Trophoblast cell (in vitro differentiated cells and primary cell): Measurements from ENCODE around the gene WIPF2.
A peak's percentile ranks its signal among the peaks of the same experiment; 100 is the strongest.

Experiments
- DNase-seq, 2 donors: peaks; one replicate each; pipeline ENCODE4 v3.0.0-alpha.2; 2016
- H2AFZ ChIP-seq: 2 replicates; pipeline ENCODE4 v1.6.1; 2013; ENCODE audit warnings: low read length, moderate library complexity, mild to moderate bottlenecking; ENCODE audit not compliant: insufficient read depth, poor library complexity
- H2AK5ac ChIP-seq: 2 replicates; pipeline ENCODE4 v1.6.1; 2013; ENCODE audit warnings: mild to moderate bottlenecking, low read length
- H2BK120ac ChIP-seq: 2 replicates; pipeline ENCODE4 v1.6.1; 2013; ENCODE audit warnings: low read length, mild to moderate bottlenecking, moderate library complexity; ENCODE audit not compliant: insufficient read depth, poor library complexity
- H2BK12ac ChIP-seq: 2 replicates; pipeline ENCODE4 v1.6.1; 2013; ENCODE audit warnings: mild to moderate bottlenecking, low read length, moderate library complexity
- H2BK5ac ChIP-seq: 2 replicates; pipeline ENCODE4 v1.6.1; 2013; ENCODE audit warnings: low read length, low read depth, moderate library complexity, mild to moderate bottlenecking; ENCODE audit not compliant: poor library complexity
- H3K14ac ChIP-seq: 2 replicates; pipeline ENCODE4 v1.6.1; 2013; ENCODE audit warnings: mild to moderate bottlenecking, low read length
- H3K18ac ChIP-seq: 2 replicates; pipeline ENCODE4 v1.6.1; 2013; ENCODE audit warnings: mild to moderate bottlenecking, low read length
- H3K23ac ChIP-seq: 2 replicates; pipeline ENCODE4 v1.6.1; 2013; ENCODE audit warnings: low read length
- H3K27ac ChIP-seq: 2 replicates; pipeline ENCODE4 v1.5.1; 2013; ENCODE audit warnings: low read depth, mild to moderate bottlenecking, inconsistent platforms, low read length, moderate library complexity
- H3K27me3 ChIP-seq: 2 replicates; pipeline ENCODE4 v1.6.1; 2013; ENCODE audit warnings: inconsistent platforms, mild to moderate bottlenecking, low read length, moderate library complexity; ENCODE audit not compliant: insufficient read depth
- H3K36me3 ChIP-seq, 2 experiments: 1 replicate in 1 of 2; 2 replicates in 1 of 2; pipeline ENCODE4 v1.6.1; 2013; ENCODE audit warnings: low read length in 2 of 2, mild to moderate bottlenecking in 2 of 2, moderate library complexity in 1 of 2; ENCODE audit not compliant: insufficient read depth in 2 of 2, control insufficient read depth in 1 of 2
- H3K4ac ChIP-seq: 2 replicates; pipeline ENCODE4 v1.6.1; 2013; ENCODE audit warnings: low read depth, mild to moderate bottlenecking, low read length, moderate library complexity
- H3K4me1 ChIP-seq, 2 experiments: 1 replicate in 1 of 2; 2 replicates in 1 of 2; pipeline ENCODE4 v1.6.1; 2013; ENCODE audit warnings: low read length in 2 of 2, mild to moderate bottlenecking in 2 of 2, moderate library complexity in 1 of 2; ENCODE audit not compliant: insufficient read depth in 2 of 2, control insufficient read depth in 1 of 2
- H3K4me2 ChIP-seq: 2 replicates; pipeline ENCODE4 v1.6.1; 2013; ENCODE audit warnings: inconsistent platforms, mild to moderate bottlenecking, low read length, moderate library complexity
- H3K4me3 ChIP-seq: 2 replicates; pipeline ENCODE4 v1.5.1; 2013; ENCODE audit warnings: mild to moderate bottlenecking, low read depth, low read length, inconsistent platforms
- H3K79me1 ChIP-seq: one replicate; pipeline ENCODE4 v1.6.1; 2013; ENCODE audit warnings: low read length
- H3K79me2 ChIP-seq: 2 replicates; pipeline ENCODE4 v1.6.1; 2013; ENCODE audit warnings: low read length, mild to moderate bottlenecking; ENCODE audit not compliant: control insufficient read depth, insufficient read depth, poor library complexity
- H3K9ac ChIP-seq: 2 replicates; pipeline ENCODE4 v1.6.1; 2013; ENCODE audit warnings: mild to moderate bottlenecking, low read length
- H3K9me3 ChIP-seq: 2 replicates; pipeline ENCODE4 v1.6.1; 2013; ENCODE audit warnings: low read depth, mild to moderate bottlenecking, control low read depth, inconsistent platforms, low read length; ENCODE audit not compliant: insufficient read depth
- H4K12ac ChIP-seq: 2 replicates; pipeline ENCODE4 v1.6.1; 2013; ENCODE audit warnings: low read depth, mild to moderate bottlenecking, low read length, moderate library complexity
- H4K8ac ChIP-seq: 2 replicates; pipeline ENCODE4 v1.6.1; 2013; ENCODE audit warnings: low read depth, mild to moderate bottlenecking, low read length, moderate library complexity
- H4K91ac ChIP-seq: one replicate; pipeline ENCODE4 v1.6.1; 2013; ENCODE audit warnings: low read depth, mild to moderate bottlenecking, low read length, moderate library complexity
- WGBS: extraction: QIAGEN DNeasy Blood & Tissue Kit; methylation state at CpG from one replicate; pipeline ENCODE4 v1.1.7; 2013; ENCODE audit warnings: missing lambda C conversion rate; ENCODE audit not compliant: insufficient read length, insufficient coverage; ENCODE audit errors: extremely low coverage; 5-methylcytosine and 5-hydroxymethylcytosine counted together

The WIPF2 gene

DNA sequence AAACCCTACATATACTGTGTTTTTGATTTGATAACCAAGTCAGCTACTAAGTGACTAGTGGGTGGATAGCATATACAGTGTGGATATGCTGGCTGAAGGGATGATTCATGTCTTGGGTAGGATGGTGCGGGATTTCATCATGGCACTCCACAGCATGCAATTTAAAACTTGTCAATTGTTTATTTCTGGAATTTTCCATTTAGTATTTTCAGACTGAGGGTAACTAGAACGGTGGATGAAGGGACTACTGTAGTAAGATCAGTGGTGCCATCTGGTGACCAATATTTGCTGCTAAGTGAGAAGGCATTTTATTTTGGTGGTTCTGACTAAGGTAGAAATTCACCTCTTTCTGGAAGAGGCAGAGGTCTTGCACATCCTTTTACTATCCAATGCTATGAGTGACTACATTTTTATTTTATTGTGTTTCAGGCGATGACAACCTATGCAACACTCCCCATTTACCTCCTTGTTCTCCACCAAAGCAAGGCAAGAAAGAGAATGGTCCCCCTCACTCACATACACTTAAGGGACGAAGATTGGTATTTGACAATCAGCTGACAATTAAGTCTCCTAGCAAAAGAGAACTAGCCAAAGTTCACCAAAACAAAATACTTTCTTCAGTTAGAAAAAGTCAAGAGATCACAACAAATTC, 71.7 kb downstream of the WIPF2 start:
- Histone ChIP-seq H2AFZ (no peak overlapping the region), H3K27ac (no peak overlapping the region), H3K18ac (no peak overlapping the region), H3K9me3 (no peaks in the 10 kb centered on the region), H3K14ac (no peak overlapping the region), H2BK12ac (no peak overlapping the region), H2AK5ac (no peak overlapping the region), H3K79me1 (peaks cover 2% of the 10 kb centered on the region), H2BK5ac (no peak overlapping the region), H3K27me3 (no peaks in the 10 kb centered on the region), H3K4me2 (no peak overlapping the region), H3K79me2 (peaks cover 3% of the 10 kb centered on the region), H3K9ac (no peak overlapping the region), H3K4me3 (no peak overlapping the region), H4K8ac (no peak overlapping the region), H4K12ac (no peak overlapping the region), H4K91ac (no peak overlapping the region), H3K23ac (no peak overlapping the region), H3K4me1 (peaks cover 0 to 4% of the 10 kb centered on the region in 2 experiments), H2BK120ac (no peak overlapping the region), H3K36me3 (peaks cover 16 to 26% of the 10 kb centered on the region in 2 experiments), H3K4ac (no peak overlapping the region)
- WGBS, result no CpG with 5 or more reads among the region's 4 CpGs
- peak; percentile 81 to 96 for DNase-seq

DNA sequence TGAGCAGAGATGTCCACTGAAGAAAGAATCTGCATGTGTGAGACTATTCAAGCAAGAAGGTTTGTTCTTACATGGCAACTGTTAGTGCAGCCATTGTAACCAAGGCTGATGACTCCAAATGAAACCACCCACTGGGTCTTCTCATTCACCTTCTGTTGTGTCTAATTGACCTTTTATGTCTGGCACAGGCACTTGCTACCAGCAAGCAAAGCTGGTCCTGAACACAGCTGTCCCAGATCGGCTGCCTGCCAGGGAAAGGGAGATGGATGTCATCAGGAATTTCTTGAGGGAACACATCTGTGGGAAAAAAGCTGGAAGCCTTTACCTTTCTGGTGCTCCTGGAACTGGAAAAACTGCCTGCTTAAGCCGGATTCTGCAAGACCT, 72.2 kb downstream of the WIPF2 start:
- DNase-seq, result no peak
- Histone ChIP-seq H3K18ac (no peak overlapping the region), H3K9ac (no peak overlapping the region), H3K23ac (no peak overlapping the region), H3K27ac (no peak overlapping the region), H2AK5ac (no peak overlapping the region), H3K4me2 (no peak overlapping the region), H3K4ac (no peak overlapping the region), H2BK12ac (no peak overlapping the region), H3K14ac (no peak overlapping the region), H3K9me3 (no peaks in the 10 kb centered on the region), H4K8ac (no peak overlapping the region), H4K12ac (no peak overlapping the region), H3K79me1 (peaks cover 2% of the 10 kb centered on the region), H3K36me3 (peaks cover 18 to 30% of the 10 kb centered on the region in 2 experiments), H2BK5ac (no peak overlapping the region), H3K4me1 (peaks cover 0 to 4% of the 10 kb centered on the region in 2 experiments), H3K27me3 (no peaks in the 10 kb centered on the region), H2BK120ac (no peak overlapping the region), H2AFZ (no peak overlapping the region), H3K79me2 (peaks cover 3% of the 10 kb centered on the region), H4K91ac (no peak overlapping the region), H3K4me3 (no peak overlapping the region)
- WGBS, result no CpG with 5 or more reads among the region's 2 CpGs

DNA sequence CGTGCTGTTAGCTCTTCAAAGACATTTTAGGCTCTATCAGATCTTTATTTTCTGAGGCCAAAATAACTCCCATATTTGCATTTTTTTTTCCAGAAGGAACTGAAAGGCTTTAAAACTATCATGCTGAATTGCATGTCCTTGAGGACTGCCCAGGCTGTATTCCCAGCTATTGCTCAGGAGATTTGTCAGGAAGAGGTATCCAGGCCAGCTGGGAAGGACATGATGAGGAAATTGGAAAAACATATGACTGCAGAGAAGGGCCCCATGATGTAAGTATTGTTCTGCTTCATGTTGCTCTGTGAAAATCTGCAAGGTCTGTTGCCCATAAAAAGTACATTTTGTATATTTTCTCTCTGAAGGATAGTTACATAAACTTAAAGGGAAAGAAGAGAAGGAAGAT, 74.3 kb downstream of the WIPF2 start:
- Histone ChIP-seq H3K79me1 (no peaks in the 10 kb centered on the region), H3K23ac (no peak overlapping the region), H4K91ac (no peak overlapping the region), H3K27ac (no peak overlapping the region), H3K4ac (no peak overlapping the region), H4K12ac (no peak overlapping the region), H3K4me3 (no peak overlapping the region), H3K79me2 (no peaks in the 10 kb centered on the region), H2BK120ac (no peak overlapping the region), H2BK5ac (no peak overlapping the region), H2AK5ac (no peak overlapping the region), H3K9ac (no peak overlapping the region), H3K9me3 (no peaks in the 10 kb centered on the region), H2BK12ac (no peak overlapping the region), H3K4me1 (peaks cover 0 to 2% of the 10 kb centered on the region in 2 experiments), H3K36me3 (peaks cover 22 to 40% of the 10 kb centered on the region in 2 experiments), H3K14ac (no peak overlapping the region), H4K8ac (no peak overlapping the region), H3K18ac (no peak overlapping the region), H2AFZ (no peak overlapping the region), H3K4me2 (no peak overlapping the region), H3K27me3 (no peaks in the 10 kb centered on the region)
- no peak for DNase-seq
- no CpG with 5 or more reads among the region's 1 CpG for WGBS

DNA sequence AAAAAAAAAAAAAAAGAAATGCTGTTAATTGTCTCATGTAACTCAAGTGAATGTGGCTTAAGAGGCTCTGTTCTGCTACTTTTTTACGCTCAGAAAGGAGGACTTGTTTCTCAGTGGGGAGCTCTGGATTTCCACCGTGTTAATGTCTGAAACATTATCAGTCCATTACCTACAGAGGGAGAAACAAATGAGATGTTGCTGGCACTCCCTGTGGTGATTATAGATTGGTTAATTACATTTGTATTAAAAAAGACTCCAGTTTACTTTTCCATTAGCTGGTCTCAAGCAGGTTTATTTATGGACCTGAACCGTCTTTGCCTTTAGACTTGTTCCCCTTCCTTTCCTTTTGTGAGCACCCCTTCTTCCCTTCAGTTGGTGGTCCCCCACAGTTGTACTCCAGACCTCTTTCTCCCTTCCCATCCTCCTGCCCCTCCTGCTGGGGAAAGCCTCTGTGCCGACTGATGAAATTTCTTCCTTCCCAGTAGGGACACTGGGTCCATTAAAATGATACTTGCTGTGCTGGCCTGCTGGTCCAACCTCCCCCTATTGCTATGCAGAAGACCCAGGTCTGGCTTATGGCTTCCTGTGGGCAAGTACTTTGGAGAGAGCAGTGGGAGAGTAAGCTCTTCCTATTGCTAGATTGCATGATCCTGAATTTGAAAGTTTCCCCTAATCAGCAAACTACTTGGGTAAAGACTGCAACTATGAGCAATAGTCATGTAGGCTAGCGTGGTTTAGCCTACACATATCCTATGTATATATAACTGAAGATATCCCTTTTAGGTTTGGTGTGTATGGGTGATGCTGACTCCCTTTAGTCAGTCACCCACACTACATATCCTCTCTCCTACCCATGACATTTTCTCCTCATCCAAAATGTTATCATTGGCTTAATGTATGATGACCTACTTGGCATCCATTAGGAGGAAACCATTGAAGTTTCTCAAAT, 76.7 kb downstream of the WIPF2 start:
- Histone ChIP-seq H2AK5ac (no peak overlapping the region), H4K91ac (no peak overlapping the region)
- no CpG with 5 or more reads among the region's 5 CpGs for WGBS

More for the DNA sequence above, 76.7 kb downstream of the WIPF2 start:
- Histone ChIP-seq H3K23ac (no peak overlapping the region), H4K8ac (no peak overlapping the region), H2BK12ac (no peak overlapping the region), H3K4me1 (no peaks in the 10 kb centered on the region), H3K27ac (no peak overlapping the region), H3K27me3 (no peaks in the 10 kb centered on the region), H3K9ac (no peak overlapping the region), H3K79me2 (no peaks in the 10 kb centered on the region), H3K4me3 (no peak overlapping the region), H3K4ac (no peak overlapping the region), H3K18ac (no peak overlapping the region), H2AFZ (no peak overlapping the region), H4K12ac (no peak overlapping the region), H3K14ac (no peak overlapping the region), H3K4me2 (no peak overlapping the region), H2BK5ac (no peak overlapping the region), H2BK120ac (no peak overlapping the region), H3K36me3 (peaks cover 23 to 48% of the 10 kb centered on the region in 2 experiments), H3K9me3 (no peaks in the 10 kb centered on the region), H3K79me1 (no peaks in the 10 kb centered on the region)
- DNase-seq, result no peak
